Measurements from ENCODE around the gene SMIM22. TPM values are rescaled to one million over a fixed set of nuclear protein-coding genes. Genes with fewer than 3 reads are reported as not detected.

The SMIM22 gene
- total RNA-seq, 4 donors from 2014 or later = 90.0 to 306 (median 238) TPM

DNA sequence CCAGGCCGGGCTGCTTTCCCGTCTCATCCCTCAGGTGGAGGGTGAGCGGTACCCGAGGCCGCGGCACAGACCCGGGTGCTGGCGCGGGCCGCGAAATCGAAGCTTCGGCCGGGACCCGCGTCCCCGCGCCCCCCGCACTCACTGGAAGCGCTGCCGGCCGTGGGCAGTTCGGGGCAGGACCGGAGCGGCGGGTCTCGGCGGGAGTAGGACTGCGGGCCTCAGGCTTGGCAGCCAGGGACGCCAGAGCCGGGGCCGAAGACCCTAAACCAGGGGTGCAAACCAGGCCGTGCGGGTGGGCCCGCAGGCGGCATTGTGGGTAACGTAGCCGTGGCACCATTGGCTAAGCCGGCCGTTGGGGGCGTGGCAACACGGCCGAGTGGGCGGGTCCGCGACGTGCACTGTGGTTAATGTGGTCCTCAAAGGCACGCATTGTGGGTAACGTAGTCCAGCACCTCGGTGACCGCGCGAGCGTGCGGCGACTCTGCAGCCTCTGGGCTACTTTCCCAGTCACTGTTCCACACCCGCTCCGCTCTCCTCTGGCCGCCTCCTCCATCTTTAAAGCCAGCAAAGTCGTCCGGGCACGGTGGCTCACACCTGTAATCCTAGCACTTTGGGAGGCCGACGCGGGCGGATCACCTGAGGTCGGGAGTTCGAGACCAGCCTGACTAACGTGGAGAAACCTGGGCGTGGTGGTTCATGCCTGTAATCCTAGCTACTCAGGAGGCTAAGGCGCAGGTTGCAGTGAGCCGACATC, 28.1 kb upstream of the SMIM22 start, which contains the start of gene ZNF500:
ZNF500 (minus strand) TSS at position 288 of the 754 bp plus-strand sequence. CDS start 1,184 bp downstream, outside the sequence.
- peaks cover 0 to 33% (median 14%) of the 10 kb centered on the region in 4 donors for H3K4me1 ChIP-seq
- H3K4me3 ChIP-seq = peak within 1 kb of the TSS; percentile 78 to 89 (median 86)
- H3K36me3 ChIP-seq = peaks cover 0 to 29% (median 0%) of the 10 kb centered on the region in 3 donors
- no peaks in the 10 kb centered on the region for H3K9me3 ChIP-seq
- peak within 1 kb of the TSS; percentile 72 to 90 (median 86) for H3K27ac ChIP-seq
- no peaks in the 10 kb centered on the region for H3K27me3 ChIP-seq
- peak; percentile 98 to 99 (median 99) for DNase-seq
- peak; percentile 57 to 72 for TF ChIP-seq POLR2A (IDR thresholded peaks at IDR 0.05)
- TF ChIP-seq, protein P1, sequence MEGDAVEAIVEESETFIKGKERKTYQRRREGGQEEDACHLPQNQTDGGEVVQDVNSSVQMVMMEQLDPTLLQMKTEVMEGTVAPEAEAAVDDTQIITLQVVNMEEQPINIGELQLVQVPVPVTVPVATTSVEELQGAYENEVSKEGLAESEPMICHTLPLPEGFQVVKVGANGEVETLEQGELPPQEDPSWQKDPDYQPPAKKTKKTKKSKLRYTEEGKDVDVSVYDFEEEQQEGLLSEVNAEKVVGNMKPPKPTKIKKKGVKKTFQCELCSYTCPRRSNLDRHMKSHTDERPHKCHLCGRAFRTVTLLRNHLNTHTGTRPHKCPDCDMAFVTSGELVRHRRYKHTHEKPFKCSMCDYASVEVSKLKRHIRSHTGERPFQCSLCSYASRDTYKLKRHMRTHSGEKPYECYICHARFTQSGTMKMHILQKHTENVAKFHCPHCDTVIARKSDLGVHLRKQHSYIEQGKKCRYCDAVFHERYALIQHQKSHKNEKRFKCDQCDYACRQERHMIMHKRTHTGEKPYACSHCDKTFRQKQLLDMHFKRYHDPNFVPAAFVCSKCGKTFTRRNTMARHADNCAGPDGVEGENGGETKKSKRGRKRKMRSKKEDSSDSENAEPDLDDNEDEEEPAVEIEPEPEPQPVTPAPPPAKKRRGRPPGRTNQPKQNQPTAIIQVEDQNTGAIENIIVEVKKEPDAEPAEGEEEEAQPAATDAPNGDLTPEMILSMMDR (IDR thresholded peaks at IDR 0.05) = no peak

DNA sequence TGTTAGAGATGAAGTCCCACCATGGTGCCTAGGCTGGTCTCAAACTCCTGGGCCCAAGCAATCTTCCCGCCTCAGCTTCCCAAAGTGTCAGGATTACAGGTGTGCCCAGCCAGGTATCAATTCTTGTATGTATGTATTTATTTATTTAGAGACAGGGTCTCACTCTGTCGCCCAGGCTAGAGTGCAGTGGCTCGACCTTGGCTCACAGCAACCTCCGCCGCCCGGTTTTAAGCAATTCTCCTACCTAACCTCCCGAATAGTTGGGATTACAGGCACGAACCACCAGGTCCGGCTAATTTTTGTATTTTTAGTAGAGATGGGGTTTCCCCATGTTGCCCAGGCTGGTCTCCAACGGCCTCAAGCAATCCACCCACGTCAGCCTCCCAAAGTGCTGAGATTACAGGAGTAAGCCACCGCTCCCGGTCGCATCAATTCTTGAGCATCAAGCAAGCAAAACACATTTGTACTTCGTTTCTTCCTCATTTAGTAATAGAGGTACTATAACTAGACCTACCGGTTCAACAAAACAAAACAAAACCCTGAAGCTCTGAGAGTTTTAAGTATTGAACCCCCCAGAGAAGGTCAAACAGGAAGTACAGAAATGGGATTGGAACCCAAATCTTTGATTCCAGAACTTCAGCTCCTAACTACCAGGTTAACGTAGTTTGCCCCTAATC, 27.2 kb upstream of the SMIM22 start:
- Histone ChIP-seq H3K27ac (peak overlapping the region; percentile 72 to 90 (median 86)), H3K4me1 (peaks cover 0 to 33% (median 14%) of the 10 kb centered on the region in 4 donors), H3K27me3 (no peaks in the 10 kb centered on the region), H3K36me3 (peaks cover 0 to 20% (median 0%) of the 10 kb centered on the region in 3 donors), H3K4me3 (peak overlapping the region; percentile 40 to 78 (median 60)), H3K9me3 (no peaks in the 10 kb centered on the region)
- TF ChIP-seq, protein P1 (IDR thresholded peaks at IDR 0.05) = no peak
- no peak for TF ChIP-seq POLR2A (IDR thresholded peaks at IDR 0.05)
- peak in 1 of 3 donors; percentile 23 for DNase-seq

DNA sequence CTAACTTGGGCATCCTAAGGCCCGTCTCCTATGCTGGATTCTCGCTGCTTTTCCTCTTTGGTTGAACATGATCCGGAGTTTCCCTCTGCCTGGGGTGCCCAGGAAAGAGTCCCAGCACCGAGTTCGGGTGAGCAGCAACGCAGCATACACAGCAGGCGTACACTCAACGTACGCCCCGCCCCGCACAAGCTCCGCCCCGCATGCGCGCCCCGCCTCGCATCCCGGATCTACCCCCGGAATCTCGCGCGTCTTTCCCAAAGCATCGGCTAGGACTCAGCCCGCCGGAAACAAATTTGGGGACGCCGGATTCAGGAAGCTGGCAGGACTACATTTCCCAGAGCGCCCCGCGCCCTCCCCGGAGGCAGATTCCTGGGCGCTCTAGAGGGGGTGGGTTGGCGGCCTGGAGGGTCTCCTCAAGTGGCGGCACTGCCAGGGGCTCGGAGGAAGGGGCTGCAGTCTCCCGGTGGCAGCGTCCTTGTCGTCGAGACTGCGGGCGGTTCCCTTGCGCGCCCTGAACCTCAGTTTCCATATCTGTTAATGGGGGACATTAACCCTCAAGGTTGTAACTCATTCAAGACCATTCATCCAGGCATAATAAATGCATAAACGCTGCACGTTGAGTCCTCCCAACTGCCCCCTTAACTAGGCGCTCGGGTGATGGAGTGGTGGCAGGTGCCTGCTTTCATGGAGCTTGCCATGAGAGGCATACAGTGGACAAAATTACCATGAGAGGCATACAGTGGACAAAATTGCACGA, 26.4 kb upstream of the SMIM22 start:
- peak overlapping the region; percentile 72 to 90 (median 86) for H3K27ac ChIP-seq
- no peaks in the 10 kb centered on the region for H3K9me3 ChIP-seq
- H3K27me3 ChIP-seq = no peaks in the 10 kb centered on the region
- peaks cover 0 to 29% (median 14%) of the 10 kb centered on the region in 4 donors for H3K4me1 ChIP-seq
- H3K4me3 ChIP-seq = peak overlapping the region; percentile 40 to 78 (median 60)
- TF ChIP-seq, protein P1 (IDR thresholded peaks at IDR 0.05) = no peak
- TF ChIP-seq POLR2A (IDR thresholded peaks at IDR 0.05) = peak; percentile 68 to 89
- peak; percentile 92 to 99 (median 98) for DNase-seq
- H3K36me3 ChIP-seq = peaks cover 0 to 13% (median 0%) of the 10 kb centered on the region in 3 donors

DNA sequence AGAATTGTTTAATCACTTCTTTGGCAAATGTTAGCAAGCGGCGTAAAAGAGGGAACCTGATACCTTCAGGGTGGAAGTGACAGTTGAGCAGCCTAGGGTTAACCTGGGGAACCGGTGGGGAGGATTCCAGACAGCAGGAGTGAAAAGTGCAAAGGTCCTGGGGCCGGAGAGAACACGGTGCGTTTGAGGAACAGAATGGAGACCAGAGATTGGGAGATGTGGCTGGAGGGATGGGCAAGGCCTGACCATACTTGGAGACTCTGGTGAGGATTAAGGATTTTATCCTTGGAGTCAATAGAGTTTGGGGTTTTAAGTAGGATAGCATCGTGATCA, 25.9 kb upstream of the SMIM22 start:
- Histone ChIP-seq H3K36me3 (peaks cover 0 to 8% (median 0%) of the 10 kb centered on the region in 3 donors), H3K4me3 (peak overlapping the region in 3 of 4 donors; percentile 40 to 78 (median 68)), H3K27me3 (no peaks in the 10 kb centered on the region), H3K4me1 (peaks cover 0 to 29% (median 14%) of the 10 kb centered on the region in 4 donors), H3K9me3 (no peaks in the 10 kb centered on the region), H3K27ac (peak overlapping the region in 1 of 4 donors; percentile 90)
- TF ChIP-seq POLR2A (IDR thresholded peaks at IDR 0.05) = no peak
- TF ChIP-seq, protein P1 (IDR thresholded peaks at IDR 0.05) = no peak
- DNase-seq = no peak

DNA sequence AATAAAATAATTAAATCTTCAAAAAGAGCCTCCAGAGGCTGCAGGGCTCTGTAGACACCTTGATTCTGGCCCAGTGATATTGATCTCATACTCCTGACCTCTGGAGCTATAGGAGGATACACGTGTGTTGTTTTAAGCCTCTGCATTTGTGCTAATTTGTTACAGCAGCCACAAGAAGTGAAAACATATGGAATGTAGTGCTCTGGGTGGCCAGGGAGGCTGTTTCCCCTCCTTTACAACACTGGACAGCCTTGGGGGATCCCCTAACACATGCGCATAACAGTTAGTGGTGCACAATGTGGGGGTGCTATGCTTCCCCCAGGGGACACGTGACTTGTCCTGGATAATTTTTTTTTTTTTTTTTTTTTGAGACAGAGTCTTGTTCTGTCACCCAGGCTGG, 23.5 kb upstream of the SMIM22 start:
- Histone ChIP-seq H3K4me1 (peaks cover 0 to 15% (median 9%) of the 10 kb centered on the region in 4 donors), H3K36me3 (no peaks in the 10 kb centered on the region), H3K9me3 (no peaks in the 10 kb centered on the region), H3K27ac (no peak overlapping the region), H3K27me3 (no peaks in the 10 kb centered on the region), H3K4me3 (no peak overlapping the region)
- TF ChIP-seq, protein P1 (IDR thresholded peaks at IDR 0.05) = no peak
- TF ChIP-seq POLR2A (IDR thresholded peaks at IDR 0.05) = no peak
- DNase-seq = no peak

Measured in Peyer's patch (tissue), 4 donors.